A549 (cell line): Measurements from ENCODE around the gene PYGB. TPM values are rescaled to one million over a fixed set of nuclear protein-coding genes. Genes with fewer than 3 reads are reported as not detected.

Experiments
- ATAC-seq, 2 experiments: fragments of 200-7000 bp in 1 of 2; fragments of >200 bp in 1 of 2; cut with Nextera tagmentation in 1 of 2; cut with Tn5 transposase in 1 of 2; 3 replicates each; pipeline versions ENCODE4 v1.8.0 to v1.9.1; 2018 to 2020; ENCODE audit warnings: mild to moderate bottlenecking in 1 of 2, moderate library complexity in 1 of 2
- CTCF ChIA-PET: fragments of 300-600 bp; sonication (Branson Sonifier 250); formaldehyde crosslinking; extraction: SDS; loops from one replicate; lab custom pipeline; 2021; ENCODE audit warnings: antibody characterized with exemption, inconsistent platforms; lab: Yijun Ruan, JAX
- POLR2A ChIA-PET: fragments of 350-600 bp; formaldehyde crosslinking; extraction: SDS; loops from one replicate; lab custom pipeline; 2021; ENCODE audit warnings: antibody characterized with exemption, inconsistent platforms; lab: Yijun Ruan, JAX
- DNase-seq, 2 experiments: peaks; one replicate each; pipeline versions ENCODE4 v3.0.0 to v3.0.0-alpha.2; 2011 to 2016; ENCODE audit warnings: low read depth in 1 of 2, low spot score in 1 of 2
- FAIRE-seq: peaks from 2 replicates; lab custom pipeline; 2011; peaks lifted over from hg19 to GRCh38; lab: Jason Lieb, UNC
- H3K27ac ChIP-seq, 2 experiments: fragments of >200 bp; sonication (Bioruptor Twin); formaldehyde crosslinking; 3 replicates each; pipeline ENCODE4 v1.5.1; 2016 to 2017
- H3K4me1 ChIP-seq: fragments of >200 bp; sonication (Bioruptor Twin); formaldehyde crosslinking; 3 replicates; pipeline ENCODE4 v1.6.1; 2016
- H3K4me2 ChIP-seq: fragments of >200 bp; sonication (Bioruptor Twin); formaldehyde crosslinking; 3 replicates; pipeline ENCODE4 v1.6.1; 2016
- H3K4me3 ChIP-seq: fragments of >200 bp; sonication (Bioruptor Twin); formaldehyde crosslinking; 3 replicates; pipeline ENCODE4 v1.5.1; 2016
- H3K9me3 ChIP-seq: fragments of >200 bp; sonication (Bioruptor Twin); formaldehyde crosslinking; 3 replicates; pipeline ENCODE4 v1.6.1; 2016
- CBX2 ChIP-seq: fragments of 200-600 bp; sonication (generic); IDR thresholded peaks from 2 replicates; pipeline ENCODE4 v1.6.1; 2016; ENCODE audit warnings: low read depth, mild to moderate bottlenecking, borderline replicate concordance
- EHF ChIP-seq: fragments of 250-450 bp; sonication (Bioruptor Pico); IDR thresholded peaks from 2 replicates; pipeline ENCODE4 v1.5.0; 2020; ENCODE audit warnings: mild to moderate bottlenecking
- EP300 ChIP-seq, 2 experiments: fragments of >200 bp; sonication (Bioruptor Twin); formaldehyde crosslinking; IDR thresholded peaks; 2 replicates in 1 of 2; 3 replicates in 1 of 2; pipeline ENCODE4 v1.6.1; 2016 to 2017
- FOSL2 ChIP-seq, 2 experiments: fragments of 450-650 bp in 1 of 2; fragments of >200 bp in 1 of 2; sonication (Bioruptor Twin) in 1 of 2; formaldehyde crosslinking; IDR thresholded peaks; 2 replicates each; pipeline versions ENCODE4 v1.5.0 to v1.6.1; 2016 to 2020; ENCODE audit warnings: mild to moderate bottlenecking in 1 of 2, moderate library complexity in 1 of 2
- FOXS1 ChIP-seq: fragments of 250-450 bp; sonication (Bioruptor Pico); IDR thresholded peaks from 2 replicates; pipeline ENCODE4 v1.5.0; 2020; ENCODE audit warnings: mild to moderate bottlenecking, moderate library complexity
- HEYL ChIP-seq: fragments of 250-450 bp; sonication (Bioruptor Pico); IDR thresholded peaks from 2 replicates; pipeline ENCODE4 v1.8.0; 2021; ENCODE audit warnings: mild to moderate bottlenecking, moderate library complexity
- HOXB5 ChIP-seq: fragments of 250-450 bp; sonication (Bioruptor Pico); IDR thresholded peaks from 2 replicates; pipeline ENCODE4 v1.5.0; 2020; ENCODE audit warnings: mild to moderate bottlenecking, moderate library complexity
- JUNB ChIP-seq: fragments of >200 bp; sonication (Bioruptor Twin); formaldehyde crosslinking; IDR thresholded peaks from 2 replicates; pipeline ENCODE4 v1.6.1; 2016
- KDM5A ChIP-seq: fragments of 200-600 bp; sonication (generic); IDR thresholded peaks from 2 replicates; pipeline ENCODE4 v1.6.1; 2016; ENCODE audit warnings: antibody characterized with exemption, mild to moderate bottlenecking
- RARB ChIP-seq: fragments of 250-450 bp; sonication (Bioruptor Pico); IDR thresholded peaks from 2 replicates; pipeline ENCODE4 v1.8.0; 2021; ENCODE audit warnings: mild to moderate bottlenecking, moderate library complexity
- RCOR1 ChIP-seq: fragments of 150-350 bp; IDR thresholded peaks from 2 replicates; pipeline ENCODE4 v1.6.1; 2014; ENCODE audit warnings: antibody characterized with exemption, low read length, low read depth
- RNF2 ChIP-seq: fragments of 200-600 bp; sonication (generic); IDR thresholded peaks from 2 replicates; pipeline ENCODE4 v1.6.1; 2016; ENCODE audit warnings: low read depth, mild to moderate bottlenecking, antibody characterized with exemption, moderate library complexity, borderline replicate concordance
- SMC3 ChIP-seq: fragments of >200 bp; sonication (Bioruptor Twin); formaldehyde crosslinking; IDR thresholded peaks from 3 replicates; pipeline ENCODE4 v1.6.1; 2018; ENCODE audit warnings: inconsistent platforms
- TFCP2L1 ChIP-seq: fragments of 250-450 bp; sonication (Bioruptor Pico); IDR thresholded peaks from 2 replicates; pipeline ENCODE4 v1.5.0; 2021; ENCODE audit warnings: mild to moderate bottlenecking
- ZNF302 ChIP-seq: fragments of 250-450 bp; sonication (Bioruptor Pico); IDR thresholded peaks from 2 replicates; pipeline ENCODE4 v1.9.0; 2021; ENCODE audit warnings: inconsistent platforms, mild to moderate bottlenecking, moderate library complexity
- ZSCAN20 ChIP-seq: fragments of 250-450 bp; sonication (Bioruptor Pico); IDR thresholded peaks from 2 replicates; pipeline ENCODE4 v1.8.0; 2022; ENCODE audit warnings: mild to moderate bottlenecking, moderate library complexity
- WGBS: methylation state at CpG from one replicate; pipeline ENCODE4 v1.1.6; 2017; ENCODE audit errors: missing lambda C conversion rate; 5-methylcytosine and 5-hydroxymethylcytosine counted together
- polyA plus RNA-seq, 4 experiments: library from polyadenylated mRNA; depleted of rRNA in 3 of 4; stranded (reverse); fragments of >200 nt; fragmentation: RNase III in 1 of 4; extraction: RNeasy Plus Mini Kit Qiagen cat#74134 plus additional on column Dnase treatment in 1 of 4; gene quantifications; 2 replicates in 3 of 4; 3 replicates in 1 of 4; pipeline ENCODE4 v1.2.3, GENCODE V29; 2011 to 2017
- TF ChIP-seq, protein P1 (sequence below): fragments of 200-600 bp; sonication (generic); IDR thresholded peaks from 2 replicates; pipeline ENCODE4 v1.6.1; 2016; ENCODE audit warnings: antibody characterized with exemption, mild to moderate bottlenecking, moderate library complexity
- TF ChIP-seq, protein P2 (sequence below): fragments of 150-350 bp; IDR thresholded peaks from 2 replicates; pipeline ENCODE4 v1.6.1; 2014; ENCODE audit warnings: low read depth, mild to moderate bottlenecking, low read length
- TF ChIP-seq, protein P3 (sequence below): fragments of >200 bp; sonication (Bioruptor Twin); formaldehyde crosslinking; IDR thresholded peaks from 3 replicates; pipeline ENCODE4 v1.5.1; 2016

The PYGB gene
- polyA plus RNA-seq, 2 of the 4 experiments (the other 2 are of a cell fraction), result 93.2 to 100 TPM

DNA sequence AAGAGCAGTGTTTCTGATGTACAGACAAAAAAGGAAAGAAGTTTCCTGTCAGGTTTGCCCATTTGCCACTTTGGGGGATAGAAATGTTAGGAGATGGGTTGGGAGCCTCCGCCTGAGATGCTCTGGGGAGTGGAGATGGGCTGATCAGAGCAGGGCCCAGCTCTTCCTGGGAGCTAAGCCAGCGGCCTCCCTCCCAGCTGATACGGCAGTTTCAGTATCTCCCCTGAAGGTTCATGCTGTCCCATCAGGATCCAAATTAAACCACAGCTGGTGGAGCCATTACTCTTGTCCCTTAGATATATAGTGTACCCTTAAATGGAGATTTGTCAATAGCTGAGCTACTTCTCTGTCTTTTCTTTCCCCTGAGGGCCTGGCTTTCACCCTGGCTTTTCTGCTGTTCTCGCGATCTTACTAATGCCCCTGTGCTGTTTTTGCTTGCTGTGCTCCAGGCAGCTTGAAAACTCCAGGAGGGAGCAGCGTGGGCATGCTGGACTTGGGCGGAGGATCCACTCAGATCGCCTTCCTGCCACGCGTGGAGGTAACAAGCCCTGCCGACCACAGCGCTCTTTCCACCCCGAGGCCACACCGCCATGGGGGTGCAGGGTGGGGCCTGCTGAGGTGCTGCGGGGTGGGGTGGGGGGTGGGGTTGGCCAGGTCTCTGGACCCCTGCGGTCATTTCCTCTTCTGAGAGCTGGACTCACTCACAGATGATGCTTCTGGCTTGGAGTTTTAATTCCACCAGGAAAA lies 31.5 kb upstream of the PYGB start (continued):
- TF ChIP-seq, protein P1, sequence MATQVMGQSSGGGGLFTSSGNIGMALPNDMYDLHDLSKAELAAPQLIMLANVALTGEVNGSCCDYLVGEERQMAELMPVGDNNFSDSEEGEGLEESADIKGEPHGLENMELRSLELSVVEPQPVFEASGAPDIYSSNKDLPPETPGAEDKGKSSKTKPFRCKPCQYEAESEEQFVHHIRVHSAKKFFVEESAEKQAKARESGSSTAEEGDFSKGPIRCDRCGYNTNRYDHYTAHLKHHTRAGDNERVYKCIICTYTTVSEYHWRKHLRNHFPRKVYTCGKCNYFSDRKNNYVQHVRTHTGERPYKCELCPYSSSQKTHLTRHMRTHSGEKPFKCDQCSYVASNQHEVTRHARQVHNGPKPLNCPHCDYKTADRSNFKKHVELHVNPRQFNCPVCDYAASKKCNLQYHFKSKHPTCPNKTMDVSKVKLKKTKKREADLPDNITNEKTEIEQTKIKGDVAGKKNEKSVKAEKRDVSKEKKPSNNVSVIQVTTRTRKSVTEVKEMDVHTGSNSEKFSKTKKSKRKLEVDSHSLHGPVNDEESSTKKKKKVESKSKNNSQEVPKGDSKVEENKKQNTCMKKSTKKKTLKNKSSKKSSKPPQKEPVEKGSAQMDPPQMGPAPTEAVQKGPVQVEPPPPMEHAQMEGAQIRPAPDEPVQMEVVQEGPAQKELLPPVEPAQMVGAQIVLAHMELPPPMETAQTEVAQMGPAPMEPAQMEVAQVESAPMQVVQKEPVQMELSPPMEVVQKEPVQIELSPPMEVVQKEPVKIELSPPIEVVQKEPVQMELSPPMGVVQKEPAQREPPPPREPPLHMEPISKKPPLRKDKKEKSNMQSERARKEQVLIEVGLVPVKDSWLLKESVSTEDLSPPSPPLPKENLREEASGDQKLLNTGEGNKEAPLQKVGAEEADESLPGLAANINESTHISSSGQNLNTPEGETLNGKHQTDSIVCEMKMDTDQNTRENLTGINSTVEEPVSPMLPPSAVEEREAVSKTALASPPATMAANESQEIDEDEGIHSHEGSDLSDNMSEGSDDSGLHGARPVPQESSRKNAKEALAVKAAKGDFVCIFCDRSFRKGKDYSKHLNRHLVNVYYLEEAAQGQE, result no peak
- TF ChIP-seq RNF2, result no peak
- TF ChIP-seq, all 56 proteins: peak for 0

DNA sequence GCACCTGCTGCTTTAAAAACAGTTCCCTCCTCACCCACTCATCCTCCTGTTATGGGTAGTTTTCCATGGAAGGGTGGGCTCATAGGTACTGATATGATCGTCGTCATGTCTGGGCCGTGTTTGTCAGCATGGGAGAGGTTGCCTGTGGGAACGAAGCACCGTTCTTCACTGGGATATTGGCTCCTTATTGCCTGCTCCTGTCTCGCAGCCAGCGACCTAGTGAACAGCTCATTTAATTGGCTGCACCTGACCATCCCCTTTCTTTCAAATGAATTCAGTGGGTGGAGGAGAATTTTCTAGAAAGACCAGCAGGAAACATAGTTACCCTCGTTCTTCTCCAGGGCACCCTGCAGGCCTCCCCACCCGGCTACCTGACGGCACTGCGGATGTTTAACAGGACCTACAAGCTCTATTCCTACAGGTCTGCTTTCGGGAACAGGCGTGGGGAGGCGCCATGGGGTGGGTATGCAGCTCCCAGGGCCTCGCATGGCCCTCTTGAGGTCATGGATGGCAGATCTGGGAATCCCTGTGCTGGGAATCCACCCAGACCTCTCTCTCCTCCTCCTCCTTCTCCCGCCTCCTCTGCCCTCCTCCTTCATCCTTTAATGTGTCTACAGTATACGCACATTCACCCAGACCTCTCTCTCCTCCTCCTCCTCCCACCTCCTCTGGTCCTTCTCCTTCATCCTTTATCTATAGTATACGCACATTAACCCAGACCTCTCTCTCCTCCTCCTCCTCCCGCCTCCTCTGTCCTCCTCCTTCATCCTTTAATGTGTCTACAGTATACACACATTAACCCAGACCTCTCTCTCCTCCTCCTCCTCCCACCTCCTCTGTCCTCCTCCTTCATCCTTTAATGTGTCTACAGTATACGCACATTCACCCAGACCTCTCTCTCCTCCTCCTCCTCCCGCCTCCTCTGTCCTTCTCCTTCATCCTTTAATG lies 30.4 kb upstream of the PYGB start:
- POLR2A ChIA-PET, result no interaction called here
- Histone ChIP-seq H3K4me1 (peaks cover 20% of the 10 kb centered on the region), H3K9me3 (no peaks in the 10 kb centered on the region), H3K27ac (no peak overlapping the region), H3K4me2 (no peak overlapping the region), H3K4me3 (no peak overlapping the region)
- ATAC-seq (no peak), DNase-seq (no peak), FAIRE-seq (no peak)
- WGBS, result 92% methylated on average over 21 of the region's 21 CpGs
- CTCF ChIA-PET, result interaction anchor here (0.6 to 18.2 kb wide), 6 partner anchors 9 to 182 kb away, joined by 3 to 300 read pairs (median 4); partner anchors contain the start of gene PYGB
- TF ChIP-seq RCOR1, result no peak
- no peak for TF ChIP-seq HEYL (CRISPR knock-in tag)
- TF ChIP-seq, protein P2, sequence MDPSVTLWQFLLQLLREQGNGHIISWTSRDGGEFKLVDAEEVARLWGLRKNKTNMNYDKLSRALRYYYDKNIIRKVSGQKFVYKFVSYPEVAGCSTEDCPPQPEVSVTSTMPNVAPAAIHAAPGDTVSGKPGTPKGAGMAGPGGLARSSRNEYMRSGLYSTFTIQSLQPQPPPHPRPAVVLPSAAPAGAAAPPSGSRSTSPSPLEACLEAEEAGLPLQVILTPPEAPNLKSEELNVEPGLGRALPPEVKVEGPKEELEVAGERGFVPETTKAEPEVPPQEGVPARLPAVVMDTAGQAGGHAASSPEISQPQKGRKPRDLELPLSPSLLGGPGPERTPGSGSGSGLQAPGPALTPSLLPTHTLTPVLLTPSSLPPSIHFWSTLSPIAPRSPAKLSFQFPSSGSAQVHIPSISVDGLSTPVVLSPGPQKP, result no peak
- TF ChIP-seq ZSCAN20 (CRISPR knock-in tag), result no peak
- TF ChIP-seq FOSL2 (IDR thresholded peaks at IDR 0.05), result no peak
- no peak for TF ChIP-seq FOSL2 (CRISPR knock-in tag; IDR thresholded peaks at IDR 0.05)
- TF ChIP-seq ZNF302 (CRISPR knock-in tag), result no peak
- no peak for TF ChIP-seq HOXB5 (CRISPR knock-in tag)
- no peak for TF ChIP-seq EHF
- TF ChIP-seq SMC3, result no peak
- TF ChIP-seq KDM5A, result no peak
- TF ChIP-seq, protein P3, sequence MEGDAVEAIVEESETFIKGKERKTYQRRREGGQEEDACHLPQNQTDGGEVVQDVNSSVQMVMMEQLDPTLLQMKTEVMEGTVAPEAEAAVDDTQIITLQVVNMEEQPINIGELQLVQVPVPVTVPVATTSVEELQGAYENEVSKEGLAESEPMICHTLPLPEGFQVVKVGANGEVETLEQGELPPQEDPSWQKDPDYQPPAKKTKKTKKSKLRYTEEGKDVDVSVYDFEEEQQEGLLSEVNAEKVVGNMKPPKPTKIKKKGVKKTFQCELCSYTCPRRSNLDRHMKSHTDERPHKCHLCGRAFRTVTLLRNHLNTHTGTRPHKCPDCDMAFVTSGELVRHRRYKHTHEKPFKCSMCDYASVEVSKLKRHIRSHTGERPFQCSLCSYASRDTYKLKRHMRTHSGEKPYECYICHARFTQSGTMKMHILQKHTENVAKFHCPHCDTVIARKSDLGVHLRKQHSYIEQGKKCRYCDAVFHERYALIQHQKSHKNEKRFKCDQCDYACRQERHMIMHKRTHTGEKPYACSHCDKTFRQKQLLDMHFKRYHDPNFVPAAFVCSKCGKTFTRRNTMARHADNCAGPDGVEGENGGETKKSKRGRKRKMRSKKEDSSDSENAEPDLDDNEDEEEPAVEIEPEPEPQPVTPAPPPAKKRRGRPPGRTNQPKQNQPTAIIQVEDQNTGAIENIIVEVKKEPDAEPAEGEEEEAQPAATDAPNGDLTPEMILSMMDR, result no peak
- TF ChIP-seq TFCP2L1 (CRISPR knock-in tag), result no peak
- TF ChIP-seq JUNB, result no peak
- TF ChIP-seq EP300 (IDR thresholded peaks at IDR 0.05), result no peak
- TF ChIP-seq RARB (CRISPR knock-in tag), result no peak
- no peak for TF ChIP-seq FOXS1 (CRISPR knock-in tag)
- TF ChIP-seq CBX2, result no peak
